Mesendoderm (in vitro differentiated cells): Measurements from ENCODE around the gene ZNF771.
A peak's percentile ranks its signal among the peaks of the same experiment; 100 is the strongest.

ENCODE experiments used
- DNase-seq: peaks from one replicate; pipeline ENCODE4 v3.0.0; 2013
- H2AK5ac ChIP-seq: 2 replicates; pipeline ENCODE4 v1.6.1; 2013; ENCODE audit warnings: low read length, inconsistent platforms
- H2BK120ac ChIP-seq: 2 replicates; pipeline ENCODE4 v1.6.1; 2013; ENCODE audit warnings: low read depth, mild to moderate bottlenecking, low read length, moderate library complexity, mixed read lengths
- H2BK15ac ChIP-seq: replicated peaks from 2 replicates; pipeline ENCODE4 v1.6.1; 2013; ENCODE audit warnings: low read depth, mild to moderate bottlenecking, moderate library complexity
- H2BK5ac ChIP-seq: 2 replicates; pipeline ENCODE4 v1.6.1; 2013; ENCODE audit warnings: low read length, inconsistent platforms
- H3K18ac ChIP-seq: 2 replicates; pipeline ENCODE4 v1.6.1; 2013; ENCODE audit warnings: mild to moderate bottlenecking, low read length, mixed read lengths
- H3K23ac ChIP-seq: one replicate; pipeline ENCODE4 v1.6.1; 2013; ENCODE audit warnings: low read length
- H3K27ac ChIP-seq: 2 replicates; pipeline ENCODE4 v1.5.1; 2013; ENCODE audit warnings: low read depth, mild to moderate bottlenecking, inconsistent platforms, low read length, moderate library complexity
- H3K27me3 ChIP-seq: 2 replicates; pipeline ENCODE4 v1.6.1; 2013; ENCODE audit warnings: low read length, control low read depth, mild to moderate bottlenecking, inconsistent platforms; ENCODE audit not compliant: insufficient read depth, poor library complexity
- H3K36me3 ChIP-seq: 2 replicates; pipeline ENCODE4 v1.6.1; 2013; ENCODE audit warnings: low read length, inconsistent platforms; ENCODE audit not compliant: control insufficient read depth, insufficient read depth
- H3K4ac ChIP-seq: one replicate; pipeline ENCODE4 v1.6.1; 2013; ENCODE audit warnings: low read depth, mild to moderate bottlenecking, low read length, moderate library complexity
- H3K4me1 ChIP-seq: 2 replicates; pipeline ENCODE4 v1.6.1; 2013; ENCODE audit warnings: low read depth, low read length, inconsistent platforms; ENCODE audit not compliant: control insufficient read depth
- H3K4me2 ChIP-seq: 2 replicates; pipeline ENCODE4 v1.6.1; 2013; ENCODE audit warnings: low read length
- H3K4me3 ChIP-seq: 2 replicates; pipeline ENCODE4 v1.5.1; 2013; ENCODE audit warnings: mild to moderate bottlenecking, low read length
- H3K56ac ChIP-seq: one replicate; pipeline ENCODE4 v1.6.1; 2013; ENCODE audit warnings: low read length
- H3K79me1 ChIP-seq: 2 replicates; pipeline ENCODE4 v1.6.1; 2013; ENCODE audit warnings: low read length, inconsistent platforms
- H3K79me2 ChIP-seq: 2 replicates; pipeline ENCODE4 v1.6.1; 2013; ENCODE audit warnings: mild to moderate bottlenecking, low read length; ENCODE audit not compliant: control insufficient read depth, insufficient read depth
- H3K9ac ChIP-seq: 2 replicates; pipeline ENCODE4 v1.6.1; 2013; ENCODE audit warnings: low read length, inconsistent platforms
- H4K5ac ChIP-seq: one replicate; pipeline ENCODE4 v1.6.1; 2013; ENCODE audit warnings: low read length
- H4K8ac ChIP-seq: one replicate; pipeline ENCODE4 v1.6.1; 2013; ENCODE audit warnings: low read depth, mild to moderate bottlenecking, control low read depth, low read length, moderate library complexity
- WGBS: extraction: QIAGEN DNeasy Blood & Tissue Kit; methylation state at CpG from one replicate; pipeline ENCODE4 v1.1.7; 2013; ENCODE audit warnings: low lambda C conversion rate, missing lambda C conversion rate; ENCODE audit not compliant: insufficient coverage; ENCODE audit errors: extremely low coverage; 5-methylcytosine and 5-hydroxymethylcytosine counted together

Gene ZNF771

DNA sequence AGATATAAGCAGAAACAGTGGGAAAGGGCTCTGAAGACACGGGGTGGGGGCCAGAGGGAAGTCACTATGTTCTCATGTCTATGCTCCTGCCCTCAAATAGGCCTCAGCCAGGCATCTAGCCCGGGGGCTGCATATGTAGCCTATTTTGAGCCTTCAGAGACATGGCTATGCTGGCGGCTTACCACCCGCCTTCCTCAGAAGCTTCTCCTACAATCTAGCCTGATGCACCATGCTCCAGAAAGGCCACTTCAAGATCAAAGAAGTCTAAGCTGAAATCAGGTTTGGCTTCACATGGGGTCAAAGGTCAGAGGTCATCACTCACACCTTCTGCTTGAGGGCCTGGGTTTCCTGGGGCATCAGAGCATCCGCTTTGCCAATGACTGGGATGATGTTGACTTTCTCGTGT lies 26.6 kb upstream of the ZNF771 start:
- DNase-seq, result no peak
- Histone ChIP-seq H3K79me1 (no peaks in the 10 kb centered on the region), H4K8ac (no peak overlapping the region), H2BK5ac (no peak overlapping the region), H3K4me3 (no peak overlapping the region), H3K4ac (no peak overlapping the region), H3K23ac (no peak overlapping the region), H3K36me3 (no peaks in the 10 kb centered on the region), H2BK15ac (no peak overlapping the region), H3K4me2 (no peak overlapping the region), H3K4me1 (peaks cover 3% of the 10 kb centered on the region), H4K5ac (no peak overlapping the region), H3K18ac (no peak overlapping the region), H2BK120ac (no peak overlapping the region), H3K27me3 (no peaks in the 10 kb centered on the region), H2AK5ac (no peak overlapping the region), H3K79me2 (no peaks in the 10 kb centered on the region), H3K27ac (no peak overlapping the region), H3K9ac (no peak overlapping the region), H3K56ac (no peak overlapping the region)
- no CpG with 5 or more reads among the region's 6 CpGs for WGBS

- H3K9ac ChIP-seq, result no peak overlapping the region
- H2AK5ac ChIP-seq, result no peak overlapping the region
- no peak for DNase-seq
- H3K23ac ChIP-seq, result no peak overlapping the region
- no peak overlapping the region for H4K5ac ChIP-seq
- H2BK120ac ChIP-seq, result no peak overlapping the region
- no CpG with 5 or more reads among the region's 13 CpGs for WGBS
- no peaks in the 10 kb centered on the region for H3K79me2 ChIP-seq
- H2BK15ac ChIP-seq, result no peak overlapping the region
- no peak overlapping the region for H3K4me3 ChIP-seq
- H3K18ac ChIP-seq, result no peak overlapping the region
- H3K4me1 ChIP-seq, result peaks cover 3% of the 10 kb centered on the region
- peak overlapping the region; percentile 25 for H3K56ac ChIP-seq
- H4K8ac ChIP-seq, result no peak overlapping the region
- no peaks in the 10 kb centered on the region for H3K27me3 ChIP-seq
- no peak overlapping the region for H3K4me2 ChIP-seq
- no peaks in the 10 kb centered on the region for H3K36me3 ChIP-seq
- H3K27ac ChIP-seq, result no peak overlapping the region
- H3K79me1 ChIP-seq, result no peaks in the 10 kb centered on the region
- H3K4ac ChIP-seq, result no peak overlapping the region
- no peak overlapping the region for H2BK5ac ChIP-seq
Measured at GRCh38 chr16:30381291-30382041, 25.9 kb upstream of the ZNF771 start.

- Histone ChIP-seq H4K8ac (no peak within 1 kb of the TSS), H2BK120ac (no peak within 1 kb of the TSS), H3K56ac (peak within 1 kb of the TSS; percentile 25), H3K4me2 (no peak within 1 kb of the TSS), H3K27ac (no peak within 1 kb of the TSS), H3K79me2 (no peaks in the 10 kb centered on the region), H3K4ac (no peak within 1 kb of the TSS), H3K4me3 (no peak within 1 kb of the TSS), H3K23ac (no peak within 1 kb of the TSS), H3K79me1 (no peaks in the 10 kb centered on the region), H3K9ac (no peak within 1 kb of the TSS), H3K18ac (no peak within 1 kb of the TSS), H4K5ac (no peak within 1 kb of the TSS), H2BK5ac (no peak within 1 kb of the TSS), H3K4me1 (peaks cover 1% of the 10 kb centered on the region), H2BK15ac (no peak within 1 kb of the TSS), H3K27me3 (no peaks in the 10 kb centered on the region), H2AK5ac (no peak within 1 kb of the TSS), H3K36me3 (no peaks in the 10 kb centered on the region)
- no peak for DNase-seq
- WGBS, result no CpG with 5 or more reads among the region's 12 CpGs
Measured at GRCh38 chr16:30382111-30382881, 25.1 kb upstream of the ZNF771 start, which contains the start of gene SEPTIN1. TSS of gene SEPTIN1 (minus strand) at chr16:30382561. CDS start at chr16:30382542, 19 bp downstream.

DNA sequence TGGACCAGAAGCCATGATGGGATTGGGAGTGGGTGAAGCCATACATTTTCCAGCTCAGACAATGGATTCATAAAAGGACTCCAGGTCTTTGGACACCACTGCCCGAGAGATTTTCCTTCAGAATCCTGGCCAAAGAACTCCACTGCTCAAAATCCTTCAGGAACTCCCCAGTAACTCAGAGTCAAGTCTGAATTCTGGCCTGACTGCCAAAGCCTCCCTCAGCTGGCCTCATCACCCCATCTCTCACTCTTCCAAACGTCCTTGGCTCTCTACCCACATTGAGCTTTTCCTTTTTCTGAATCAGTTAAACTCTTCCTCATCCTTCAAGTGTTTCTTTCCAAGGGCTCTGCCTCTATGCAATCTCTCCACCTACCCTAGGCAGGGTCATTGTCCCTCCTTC lies 23.9 kb upstream of the ZNF771 start:
- no peak overlapping the region for H3K4me2 ChIP-seq
- no peak overlapping the region for H2BK120ac ChIP-seq
- no peak overlapping the region for H3K9ac ChIP-seq
- no peaks in the 10 kb centered on the region for H3K79me2 ChIP-seq
- no peak overlapping the region for H3K18ac ChIP-seq
- H4K5ac ChIP-seq, result no peak overlapping the region
- no peaks in the 10 kb centered on the region for H3K36me3 ChIP-seq
- no CpG with 5 or more reads among the region's 2 CpGs for WGBS
- no peaks in the 10 kb centered on the region for H3K4me1 ChIP-seq
- H2BK15ac ChIP-seq, result no peak overlapping the region
- no peak overlapping the region for H4K8ac ChIP-seq
- H3K4ac ChIP-seq, result no peak overlapping the region
- no peak overlapping the region for H3K23ac ChIP-seq
- no peaks in the 10 kb centered on the region for H3K27me3 ChIP-seq
- H3K27ac ChIP-seq, result no peak overlapping the region
- DNase-seq, result no peak
- no peak overlapping the region for H2BK5ac ChIP-seq
- H3K4me3 ChIP-seq, result no peak overlapping the region
- no peak overlapping the region for H3K56ac ChIP-seq
- no peaks in the 10 kb centered on the region for H3K79me1 ChIP-seq
- H2AK5ac ChIP-seq, result no peak overlapping the region

GRCh38 chr16:30394592-30395154 lies 12.7 kb upstream of the ZNF771 start:
- Histone ChIP-seq H4K8ac (peak overlapping the region; percentile 91), H3K56ac (peak overlapping the region; percentile 96), H2BK5ac (peak overlapping the region; percentile 87), H3K27ac (peak overlapping the region; percentile 98), H3K36me3 (no peaks in the 10 kb centered on the region), H3K4me1 (no peaks in the 10 kb centered on the region), H3K4me2 (peak overlapping the region; percentile 87), H2BK120ac (peak overlapping the region; percentile 40), H3K4me3 (peak overlapping the region; percentile 81), H4K5ac (peak overlapping the region; percentile 17), H3K27me3 (no peaks in the 10 kb centered on the region), H3K23ac (peak overlapping the region; percentile 32), H2BK15ac (no peak overlapping the region), H3K4ac (peak overlapping the region; percentile 84), H3K79me1 (peaks cover 7% of the 10 kb centered on the region), H2AK5ac (peak overlapping the region; percentile 62), H3K79me2 (peaks cover 20% of the 10 kb centered on the region), H3K18ac (peak overlapping the region; percentile 85), H3K9ac (peak overlapping the region; percentile 96)
- DNase-seq, result peak; percentile 71
- WGBS, result no CpG with 5 or more reads among the region's 31 CpGs
